Esophagus squamous epithelium (tissue), 5 donors: Measurements from ENCODE around the gene CDAN1. TPM values are rescaled to one million over a fixed set of nuclear protein-coding genes. Genes with fewer than 3 reads are reported as not detected.

ENCODE experiments used
- DNase-seq: peaks from one replicate; lab custom pipeline; 2025; lab: John Stamatoyannopoulos, UW
- H3K27ac ChIP-seq, 4 donors: fragments of 200-600 bp; sonication (generic); one replicate each; pipeline ENCODE4 v1.5.1; 2016 to 2019; ENCODE audit warnings: mild to moderate bottlenecking in 1 of 4
- H3K27me3 ChIP-seq, 4 donors: fragments of 200-600 bp; sonication (generic); 1 replicate in 3 of 4; 2 replicates in 1 of 4; pipeline versions ENCODE4 v1.5.1 to v1.6.0; 2017 to 2021; ENCODE audit warnings: antibody characterized with exemption in 1 of 4
- H3K36me3 ChIP-seq, 3 donors: fragments of 200-600 bp; sonication (generic); one replicate each; pipeline ENCODE4 v1.5.1; 2016 to 2019
- H3K4me1 ChIP-seq, 3 donors: fragments of 200-600 bp; sonication (generic); one replicate each; pipeline ENCODE4 v1.5.1; 2017 to 2019
- H3K4me3 ChIP-seq, 4 donors: fragments of 200-600 bp; sonication (generic); 1 replicate in 3 of 4; 2 replicates in 1 of 4; pipeline ENCODE4 v1.5.1; 2016 to 2019; ENCODE audit warnings: mild to moderate bottlenecking in 2 of 4, moderate library complexity in 1 of 4
- H3K9me3 ChIP-seq, 3 donors: fragments of 200-600 bp; sonication (generic); one replicate each; pipeline ENCODE4 v1.5.1; 2016 to 2019
- POLR2A ChIP-seq, 4 donors: fragments of 450-650 bp; IDR thresholded peaks; one replicate each; pipeline ENCODE4 v1.6.1; 2017; ENCODE audit warnings: antibody characterized with exemption in 4 of 4, mild to moderate bottlenecking in 4 of 4, moderate library complexity in 3 of 4
- whole genome bisulfite sequencing, 2 donors: methylation state at CpG; one replicate each; pipeline ENCODE4 v1.1.5; 2018; 5-methylcytosine and 5-hydroxymethylcytosine counted together
- intact Hi-C: fragments of 100-400 bp; cut with DNase I; formaldehyde crosslinking; loops from one replicate; pipeline ENCODE4 v1.15.0; 2022
- total RNA-seq, 4 donors: library from RNA; depleted of rRNA; stranded (reverse); fragments of >200 nt; gene quantifications; one replicate each; pipeline ENCODE4 v1.1.0, GENCODE V29; 2016
- TF ChIP-seq, protein P1 (sequence below), 6 experiments: fragments of 450-650 bp in 4 of 6; fragments of 200-600 bp in 2 of 6; sonication (generic) in 2 of 6; IDR thresholded peaks; one replicate each; pipeline ENCODE4 v1.5.1; 2016 to 2019; ENCODE audit warnings: antibody characterized with exemption in 6 of 6, mild to moderate bottlenecking in 4 of 6, moderate library complexity in 4 of 6
- donor health status: DM: yes; HTN: yes; CAD: no.

CDAN1 gene
- total RNA-seq, 4 donors from 2014 or later: 7.8 to 9.7 (median 8.6) TPM

DNA sequence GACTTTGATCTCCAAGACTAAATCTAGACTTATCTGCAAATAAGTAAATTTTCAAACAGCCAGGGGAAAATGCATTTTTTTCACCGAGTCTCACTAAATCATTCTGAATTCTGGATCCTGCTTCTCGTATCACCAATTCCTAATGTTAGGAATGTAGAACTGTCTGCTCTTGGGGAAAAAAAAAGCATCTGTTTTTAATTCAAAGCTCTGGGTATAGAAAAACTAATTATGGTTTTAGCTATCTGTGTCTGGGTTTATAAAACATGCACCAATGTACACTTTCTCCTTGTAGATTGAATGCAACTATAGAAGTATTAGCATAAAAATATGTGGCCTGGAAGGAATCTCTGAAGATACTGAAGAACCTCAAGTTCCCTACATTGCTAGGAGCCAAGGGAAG is 4.8 kb upstream of the CDAN1 start:
- 80 to 86% methylated on average over 2 of the region's 2 CpGs for WGBS, 2 donors
- Histone ChIP-seq H3K27ac (no peak overlapping the region), H3K36me3 (peaks cover 0 to 14% (median 0%) of the 10 kb centered on the region in 3 donors), H3K27me3 (no peaks in the 10 kb centered on the region), H3K4me1 (peaks cover 0 to 12% (median 3%) of the 10 kb centered on the region in 3 donors), H3K9me3 (no peaks in the 10 kb centered on the region), H3K4me3 (no peak overlapping the region)
- intact Hi-C loops: no loop called here
- no peak for DNase-seq
- TF ChIP-seq POLR2A (IDR thresholded peaks at IDR 0.05): no peak
- TF ChIP-seq, protein P1, sequence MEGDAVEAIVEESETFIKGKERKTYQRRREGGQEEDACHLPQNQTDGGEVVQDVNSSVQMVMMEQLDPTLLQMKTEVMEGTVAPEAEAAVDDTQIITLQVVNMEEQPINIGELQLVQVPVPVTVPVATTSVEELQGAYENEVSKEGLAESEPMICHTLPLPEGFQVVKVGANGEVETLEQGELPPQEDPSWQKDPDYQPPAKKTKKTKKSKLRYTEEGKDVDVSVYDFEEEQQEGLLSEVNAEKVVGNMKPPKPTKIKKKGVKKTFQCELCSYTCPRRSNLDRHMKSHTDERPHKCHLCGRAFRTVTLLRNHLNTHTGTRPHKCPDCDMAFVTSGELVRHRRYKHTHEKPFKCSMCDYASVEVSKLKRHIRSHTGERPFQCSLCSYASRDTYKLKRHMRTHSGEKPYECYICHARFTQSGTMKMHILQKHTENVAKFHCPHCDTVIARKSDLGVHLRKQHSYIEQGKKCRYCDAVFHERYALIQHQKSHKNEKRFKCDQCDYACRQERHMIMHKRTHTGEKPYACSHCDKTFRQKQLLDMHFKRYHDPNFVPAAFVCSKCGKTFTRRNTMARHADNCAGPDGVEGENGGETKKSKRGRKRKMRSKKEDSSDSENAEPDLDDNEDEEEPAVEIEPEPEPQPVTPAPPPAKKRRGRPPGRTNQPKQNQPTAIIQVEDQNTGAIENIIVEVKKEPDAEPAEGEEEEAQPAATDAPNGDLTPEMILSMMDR (IDR thresholded peaks at IDR 0.05): no peak

DNA sequence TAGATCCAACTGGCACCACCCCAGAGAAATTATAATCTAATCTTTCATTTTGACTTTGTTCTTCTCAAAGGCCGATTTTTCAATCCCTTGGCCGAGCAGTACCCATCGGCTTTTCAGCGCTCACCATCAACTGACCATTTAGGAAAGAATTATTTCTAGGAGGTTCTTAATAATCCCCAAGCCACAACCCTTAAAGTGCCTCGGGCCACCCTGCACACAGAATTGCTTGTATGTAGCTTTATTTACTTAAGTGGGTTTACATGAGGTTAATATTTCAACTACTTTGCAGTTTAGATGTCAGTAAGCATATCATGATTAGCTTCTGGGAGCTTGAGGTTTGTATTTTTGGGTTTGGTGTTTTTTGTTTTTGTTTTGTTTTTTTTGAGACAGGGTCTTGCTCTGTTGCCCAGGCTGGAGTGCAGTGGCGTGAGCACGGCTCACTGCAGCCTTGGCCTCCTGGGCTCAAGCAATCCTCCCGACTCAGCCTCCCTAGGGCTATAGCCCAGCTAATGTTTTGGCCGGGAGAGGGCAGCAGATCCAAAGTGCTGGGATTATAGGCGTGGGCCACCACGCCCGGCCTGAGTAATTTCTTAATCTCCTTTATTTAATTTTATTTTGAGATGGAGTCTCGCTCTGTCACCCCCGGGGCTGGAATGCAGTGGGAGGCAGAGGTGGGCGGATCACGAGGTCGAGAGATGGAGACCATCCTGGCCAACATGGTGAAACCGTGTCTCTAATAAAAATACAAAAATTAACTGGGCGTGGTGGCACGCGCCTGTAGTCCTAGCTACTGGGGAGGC is 801 bp upstream of the CDAN1 start:
- Histone ChIP-seq H3K27me3 (no peaks in the 10 kb centered on the region), H3K36me3 (peaks cover 0 to 27% (median 6%) of the 10 kb centered on the region in 3 donors), H3K4me1 (peaks cover 10 to 28% (median 13%) of the 10 kb centered on the region in 3 donors), H3K9me3 (no peaks in the 10 kb centered on the region), H3K27ac (peak overlapping the region; percentile 80 to 97 (median 94)), H3K4me3 (peak overlapping the region; percentile 68 to 99 (median 82))
- WGBS, 2 donors: 60 to 66% methylated on average over 17 to 19 of the region's 21 CpGs
- intact Hi-C loops: loop anchor here (10.0 kb wide), 1 partner anchor 187 kb away; the partner anchor contains the start of gene TTBK2
- no peak for DNase-seq
- no peak for TF ChIP-seq POLR2A (IDR thresholded peaks at IDR 0.05)
- TF ChIP-seq, protein P1 (IDR thresholded peaks at IDR 0.05): peak in 5 of 6 experiments; percentile 27 to 70 (median 44)

DNA sequence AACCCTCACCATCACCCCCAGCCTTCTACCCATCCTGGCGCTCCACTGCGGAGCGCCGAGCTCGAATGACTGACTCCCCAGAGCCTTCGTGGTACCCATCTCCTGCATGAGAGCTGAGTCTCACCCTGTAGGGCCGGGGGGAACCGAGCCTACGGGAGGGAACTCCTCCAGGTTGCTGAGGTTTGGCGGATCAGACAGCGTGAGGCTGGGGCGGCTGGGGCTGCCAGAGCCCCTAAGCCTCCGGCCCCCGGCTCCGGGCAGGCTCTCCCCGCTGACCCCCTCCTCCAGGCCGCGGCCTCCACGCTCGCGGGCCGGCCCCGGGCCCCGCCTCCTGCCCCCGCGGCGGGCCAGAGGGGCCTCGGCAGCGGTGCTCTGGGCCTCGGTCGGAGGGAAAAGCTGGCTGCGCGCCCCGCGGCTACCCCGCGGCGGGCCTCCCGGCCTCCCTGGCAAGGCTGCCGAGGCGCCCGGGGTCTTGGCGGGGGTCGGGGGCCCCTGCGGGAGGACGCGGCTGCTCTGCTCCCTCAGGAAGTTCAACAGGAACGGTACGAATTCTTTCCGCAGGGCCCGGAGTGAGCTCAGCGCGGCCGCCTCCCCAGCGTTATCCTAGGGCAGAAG is 643 bp downstream of the CDAN1 start:
- 3 to 5% methylated on average over 4 to 14 of the region's 55 CpGs for WGBS, 2 donors
- intact Hi-C loops: loop anchor here (10.0 kb wide), 1 partner anchor 189 kb away; the partner anchor contains the start of gene TTBK2
- Histone ChIP-seq H3K9me3 (no peaks in the 10 kb centered on the region), H3K27me3 (no peaks in the 10 kb centered on the region), H3K27ac (peak overlapping the region; percentile 80 to 97 (median 94)), H3K36me3 (peaks cover 3 to 42% (median 14%) of the 10 kb centered on the region in 3 donors), H3K4me1 (peaks cover 10 to 28% (median 13%) of the 10 kb centered on the region in 3 donors), H3K4me3 (peak overlapping the region; percentile 68 to 99 (median 82))
- no peak for DNase-seq
- TF ChIP-seq, protein P1 (IDR thresholded peaks at IDR 0.05): no peak
- no peak for TF ChIP-seq POLR2A (IDR thresholded peaks at IDR 0.05)

DNA sequence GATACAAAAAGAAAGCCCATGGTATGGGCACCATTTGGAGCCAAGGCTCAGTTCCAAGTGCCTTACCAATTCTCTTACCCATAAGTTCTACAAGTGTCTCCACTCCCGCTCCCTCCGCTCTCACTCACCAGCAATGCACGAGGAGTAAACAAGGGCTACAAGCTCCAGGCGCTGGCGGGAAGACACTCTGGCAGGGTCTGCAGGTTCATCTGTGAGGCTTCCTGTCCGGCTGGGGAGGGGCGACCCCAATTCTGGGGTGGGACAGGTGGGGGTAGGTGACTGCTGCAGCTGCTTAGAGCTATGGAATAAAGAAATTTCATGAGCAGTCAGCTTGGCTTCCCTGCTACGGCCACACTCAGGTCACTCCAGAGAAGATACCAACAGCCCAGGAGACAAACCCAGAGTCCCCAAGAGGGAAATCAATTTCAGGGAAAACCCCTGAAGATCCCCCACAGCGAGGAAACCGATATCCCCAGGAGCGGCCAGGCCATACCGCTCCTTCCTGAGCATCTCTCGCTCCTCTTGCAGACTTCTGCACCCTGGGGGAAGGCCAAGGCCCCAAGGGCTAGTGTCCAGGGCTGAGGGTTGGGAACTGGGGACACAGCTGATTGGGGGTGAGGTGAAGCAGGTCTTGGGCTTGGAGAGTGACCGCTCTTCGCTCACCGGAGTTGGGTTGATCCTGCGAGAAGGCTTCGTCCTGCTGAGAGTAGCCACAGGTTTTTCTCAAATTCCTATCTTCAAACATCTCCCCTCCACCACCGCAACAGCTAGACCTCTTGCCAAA is 1.4 kb downstream of the CDAN1 start:
- DNase-seq: no peak
- intact Hi-C loops: loop anchor here (10.0 kb wide), 1 partner anchor 189 kb away; the partner anchor contains the start of gene TTBK2
- H3K4me3 ChIP-seq: peak overlapping the region; percentile 68 to 99 (median 82)
- no peaks in the 10 kb centered on the region for H3K9me3 ChIP-seq
- 79 to 85% methylated on average over 12 to 15 of the region's 19 CpGs for WGBS, 2 donors
- peak overlapping the region; percentile 80 to 97 (median 94) for H3K27ac ChIP-seq
- H3K4me1 ChIP-seq: peaks cover 10 to 28% (median 13%) of the 10 kb centered on the region in 3 donors
- H3K36me3 ChIP-seq: peaks cover 4 to 49% (median 15%) of the 10 kb centered on the region in 3 donors
- no peaks in the 10 kb centered on the region for H3K27me3 ChIP-seq
- TF ChIP-seq POLR2A (IDR thresholded peaks at IDR 0.05): no peak
- TF ChIP-seq, protein P1 (IDR thresholded peaks at IDR 0.05): no peak
